Kasumi-1 (cell line): ENCODE measurements around the gene FKBP2.

Experiments
- DNase-seq, 2 experiments: peaks; one replicate each; lab custom pipeline; 2025; lab: John Stamatoyannopoulos, UW

Gene FKBP2

DNA sequence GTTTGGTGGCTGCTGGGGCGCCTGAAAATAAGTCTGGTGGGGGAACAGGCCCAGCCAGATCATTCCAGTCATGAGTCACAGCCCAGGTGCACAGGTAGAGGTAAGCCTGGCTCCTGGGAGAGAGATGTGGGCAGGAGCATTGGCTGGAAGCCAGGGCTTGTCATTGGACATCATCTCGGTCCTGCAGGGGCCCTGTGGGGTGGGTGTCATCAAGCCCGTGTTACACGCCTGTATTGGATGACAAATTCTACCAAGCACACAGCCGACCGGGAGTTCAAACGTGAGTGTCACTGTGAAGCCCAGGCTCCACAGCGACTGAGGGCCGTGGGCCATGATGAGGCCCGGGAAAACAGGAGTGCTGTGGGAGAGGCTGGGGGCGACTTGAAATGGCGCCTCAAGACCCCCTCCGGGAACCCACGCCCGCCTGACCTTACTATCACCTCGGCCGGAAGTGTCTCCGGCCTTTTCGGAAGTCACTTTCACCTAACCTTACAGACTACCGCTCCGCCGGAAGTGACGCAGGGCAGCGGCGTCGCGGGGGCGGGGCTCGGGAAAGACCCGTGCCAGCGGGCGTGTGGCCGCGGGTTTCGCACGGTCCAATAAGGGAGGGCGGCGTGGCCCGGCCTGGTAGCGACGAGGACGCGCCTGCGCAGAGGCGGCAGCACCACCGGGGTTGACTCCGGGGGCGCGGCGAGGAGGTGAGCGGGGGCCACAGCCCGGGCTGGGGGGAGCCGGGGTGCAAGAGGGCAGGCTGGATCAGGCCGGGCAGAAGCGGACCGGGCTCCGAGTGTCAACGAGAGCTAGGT is at the start of gene FKBP2:
Gene FKBP2 (plus strand): TSS at position 661 of the 806 bp plus-strand sequence. CDS start 1,293 bp downstream, outside the sequence.
- DNase-seq = peak; percentile 87 to 88

DNA sequence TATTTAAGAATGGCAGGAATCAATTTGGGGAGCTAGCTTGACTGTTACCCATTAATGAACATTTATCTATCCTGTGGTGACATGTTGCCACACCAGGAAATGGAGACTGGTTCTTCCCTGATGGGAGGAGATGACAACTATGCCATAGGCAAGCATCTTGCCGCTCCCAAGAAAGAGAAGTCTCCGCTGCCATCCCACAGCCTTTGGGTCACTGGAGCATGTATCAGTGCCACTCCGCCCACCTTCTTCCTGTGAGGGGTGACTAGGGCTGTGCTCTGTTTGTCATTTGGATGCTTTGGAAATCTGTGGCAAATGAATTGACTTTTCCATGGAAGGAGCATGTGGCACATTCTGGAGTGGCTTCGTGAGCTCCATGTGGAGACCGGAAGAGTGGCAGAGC is 48.5 kb upstream of the FKBP2 start:
- no peak for DNase-seq

- no peak for DNase-seq
Measured at GRCh38 chr11:64196626-64197025, 44.3 kb upstream of the FKBP2 start.

- no peak for DNase-seq
Measured at GRCh38 chr11:64198511-64198910, 42.4 kb upstream of the FKBP2 start.

DNA sequence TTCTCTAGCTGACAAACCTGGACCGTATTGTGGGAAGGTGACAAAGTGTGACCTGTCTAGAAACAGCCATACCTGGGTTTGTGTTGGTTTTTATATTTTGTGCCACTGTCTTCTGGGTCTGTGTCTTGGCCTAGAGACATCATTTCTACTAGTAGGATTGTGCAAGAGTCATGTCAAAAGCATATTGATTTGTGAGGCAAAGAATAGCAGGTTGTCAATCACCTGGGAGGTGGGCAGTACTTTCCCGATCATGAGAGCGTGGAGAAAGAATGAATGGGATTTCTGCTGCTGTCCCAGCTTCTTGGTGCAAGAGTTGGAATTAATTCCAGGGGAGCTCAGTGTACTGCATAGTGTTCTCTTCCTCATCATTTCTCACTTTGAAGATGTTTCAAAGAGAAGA is 39.4 kb upstream of the FKBP2 start:
- DNase-seq = no peak

GRCh38 chr11:64202992-64203391 is 37.9 kb upstream of the FKBP2 start:
- no peak for DNase-seq

DNA sequence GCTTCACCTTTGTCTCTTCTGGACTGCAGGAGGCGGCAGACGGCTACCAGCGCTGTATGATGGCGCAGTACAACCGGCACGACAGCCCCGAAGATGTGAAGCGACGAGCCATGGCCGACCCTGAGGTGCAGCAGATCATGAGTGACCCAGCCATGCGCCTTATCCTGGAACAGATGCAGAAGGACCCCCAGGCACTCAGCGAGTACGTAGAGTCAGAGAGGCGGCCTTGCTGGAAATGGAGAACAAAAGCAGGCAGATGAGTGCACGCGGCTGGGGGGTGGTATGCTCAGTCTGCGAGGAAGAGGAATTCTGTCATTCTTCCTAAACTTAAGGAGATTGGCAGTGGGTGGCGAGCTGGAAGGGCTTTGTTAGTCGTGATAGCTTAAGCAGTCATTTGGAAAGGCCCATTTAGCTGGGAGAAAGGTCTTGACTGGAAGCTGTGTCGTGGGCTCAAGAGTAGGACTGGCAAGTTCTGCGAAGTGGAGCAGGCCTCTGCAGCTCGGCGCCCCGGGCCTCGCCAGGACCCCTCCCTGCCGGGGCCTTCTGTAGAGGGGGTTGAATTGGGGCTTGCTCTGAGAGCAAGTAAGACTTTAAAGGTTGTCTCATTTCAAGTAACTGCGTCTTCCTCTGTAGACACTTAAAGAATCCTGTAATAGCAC is 37.3 kb upstream of the FKBP2 start:
- DNase-seq = no peak

GRCh38 chr11:64204080-64204440 is 36.8 kb upstream of the FKBP2 start:
- DNase-seq = no peak

DNA sequence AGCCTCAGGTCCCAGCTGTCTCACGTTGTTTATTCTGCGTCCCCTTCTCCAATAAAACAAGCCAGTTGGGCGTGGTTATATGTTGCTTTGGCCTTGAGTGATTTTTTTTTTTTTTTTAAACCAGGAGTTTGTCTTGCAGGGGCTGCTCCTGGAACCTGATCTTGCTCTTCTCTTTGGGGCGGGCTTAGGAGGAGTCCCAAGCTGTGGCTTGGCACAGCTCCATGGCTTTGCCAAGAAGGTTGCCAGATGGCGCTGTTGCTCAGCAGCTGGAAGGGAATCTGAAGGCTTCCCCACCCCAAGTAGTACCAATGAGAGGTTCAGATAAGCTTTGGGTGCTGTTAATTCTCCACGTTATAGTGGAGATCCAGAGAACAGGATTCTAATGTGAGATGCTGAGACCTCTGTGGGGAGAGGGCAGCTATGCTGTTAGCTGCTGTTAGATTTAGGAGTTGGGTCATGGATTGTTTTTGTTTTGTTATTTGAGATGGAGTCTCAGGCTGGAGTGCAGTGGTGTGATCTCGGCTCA is 36.4 kb upstream of the FKBP2 start:
- peak; percentile 96 to 97 for DNase-seq

- peak; percentile 94 to 96 for DNase-seq
Measured at GRCh38 chr11:64206457-64207255, 34.2 kb upstream of the FKBP2 start, which contains the start of gene FERMT3. FERMT3 (plus strand) TSS chr11:64206721; CDS start chr11:64207365, 644 bp downstream.

DNA sequence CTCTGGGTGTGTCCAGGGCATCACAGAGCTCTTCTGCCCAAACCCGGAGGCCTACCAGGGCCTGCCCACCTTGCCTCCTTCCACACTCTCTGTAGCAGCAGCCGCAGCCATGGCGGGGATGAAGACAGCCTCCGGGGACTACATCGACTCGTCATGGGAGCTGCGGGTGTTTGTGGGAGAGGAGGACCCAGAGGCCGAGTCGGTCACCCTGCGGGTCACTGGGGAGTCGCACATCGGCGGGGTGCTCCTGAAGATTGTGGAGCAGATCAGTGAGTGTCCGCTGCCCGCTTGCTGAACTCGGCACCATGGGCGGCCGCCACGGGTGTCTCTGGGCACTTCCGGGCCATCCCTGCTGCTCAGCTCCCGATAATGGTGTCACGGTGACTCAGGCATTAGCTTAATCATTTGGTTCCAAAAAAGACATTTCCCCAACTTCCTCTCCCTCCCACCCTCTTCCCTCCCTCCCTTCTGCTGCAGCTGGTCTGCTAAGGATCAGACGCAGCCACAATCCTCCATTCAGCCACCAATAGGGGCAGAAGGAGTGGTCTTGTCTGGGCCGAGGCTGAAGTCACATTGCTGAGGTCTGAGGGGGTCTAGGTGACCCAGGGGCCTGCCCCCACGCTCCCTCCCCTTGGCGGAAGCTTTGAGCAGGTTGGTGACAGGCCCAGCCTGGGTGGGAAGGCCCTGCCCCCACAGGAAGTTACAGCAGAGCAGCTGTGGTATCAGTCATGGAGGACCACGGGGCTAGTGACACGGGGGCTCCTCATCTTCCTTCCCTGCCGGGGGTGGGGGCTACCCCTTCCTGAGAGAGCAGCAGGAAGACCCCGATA is 33.4 kb upstream of the FKBP2 start:
- DNase-seq = peak; percentile 87 to 89

DNA sequence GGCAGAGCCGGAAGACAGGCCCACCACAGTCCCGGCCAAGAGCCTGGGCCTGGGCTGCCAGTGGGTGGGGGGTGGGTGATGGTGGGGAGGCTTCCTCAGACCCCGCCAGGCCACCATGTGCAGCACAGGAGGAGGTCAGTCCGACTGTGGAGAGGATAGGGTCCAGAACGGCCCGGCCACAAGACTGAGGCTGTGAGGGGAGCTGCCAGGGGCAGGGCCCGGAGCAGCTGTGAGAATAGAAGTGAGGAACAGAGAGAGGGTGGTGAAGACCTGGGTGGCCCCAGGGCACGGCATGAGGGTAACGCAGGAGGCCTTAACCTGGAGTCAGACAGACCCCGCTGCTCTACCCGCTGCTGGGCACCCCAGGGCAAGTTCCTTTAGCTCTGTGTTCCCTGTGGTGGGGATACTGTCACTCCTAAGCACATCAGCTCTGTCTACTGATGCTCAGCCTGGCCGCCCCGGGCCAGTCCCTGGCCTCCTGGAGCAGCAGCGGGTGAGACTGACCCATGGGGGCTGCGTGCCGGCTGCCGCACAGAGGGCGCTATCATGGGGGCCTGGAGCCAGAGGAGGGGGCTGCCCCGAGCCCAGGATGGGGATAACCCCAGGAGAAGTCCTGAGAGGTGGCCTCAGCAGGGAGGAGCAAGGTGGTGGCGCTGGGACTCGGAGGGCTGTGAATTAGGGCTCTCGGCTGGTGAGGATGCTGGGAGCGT is 32.7 kb upstream of the FKBP2 start:
- DNase-seq = no peak

DNA sequence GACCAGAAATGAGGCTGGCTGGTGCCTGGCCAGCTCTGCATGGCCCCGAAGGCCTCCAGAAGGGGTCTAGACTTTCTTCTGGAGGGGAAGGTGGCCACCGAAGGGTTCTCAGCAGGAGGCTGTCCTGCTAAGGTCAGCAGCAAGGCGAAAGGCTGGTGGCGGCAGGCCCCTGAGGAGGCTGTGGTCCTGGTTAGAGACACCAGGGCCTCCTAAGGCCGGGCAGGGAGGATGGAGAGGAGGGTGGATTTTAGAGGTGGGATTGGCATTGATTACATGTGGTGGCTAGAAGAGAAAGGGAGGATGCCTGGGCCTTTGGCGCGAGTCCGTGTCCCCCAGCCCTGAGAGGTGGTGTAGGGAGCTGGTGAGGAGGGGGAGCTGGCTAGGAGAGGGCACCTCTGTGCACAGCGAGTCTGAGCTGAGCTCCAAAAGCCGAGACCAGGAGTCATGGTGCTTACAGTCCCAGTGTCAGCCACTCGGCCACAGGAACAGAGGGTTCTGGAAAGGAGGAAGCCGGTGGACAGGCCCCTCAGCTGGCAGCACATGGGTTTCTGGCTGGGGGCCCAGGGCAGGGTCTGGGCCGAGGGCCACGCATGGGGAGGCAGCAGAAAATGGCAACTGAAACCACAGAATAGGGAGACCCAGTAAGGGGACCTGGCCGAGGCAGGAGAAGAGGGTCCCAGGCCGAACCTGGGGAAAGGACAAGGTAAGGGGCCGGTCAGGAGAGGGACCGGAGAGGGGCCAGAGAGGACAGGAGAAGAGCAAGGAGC is 31.9 kb upstream of the FKBP2 start:
- DNase-seq = no peak

GRCh38 chr11:64209563-64209843 is 31.4 kb upstream of the FKBP2 start:
- no peak for DNase-seq

DNA sequence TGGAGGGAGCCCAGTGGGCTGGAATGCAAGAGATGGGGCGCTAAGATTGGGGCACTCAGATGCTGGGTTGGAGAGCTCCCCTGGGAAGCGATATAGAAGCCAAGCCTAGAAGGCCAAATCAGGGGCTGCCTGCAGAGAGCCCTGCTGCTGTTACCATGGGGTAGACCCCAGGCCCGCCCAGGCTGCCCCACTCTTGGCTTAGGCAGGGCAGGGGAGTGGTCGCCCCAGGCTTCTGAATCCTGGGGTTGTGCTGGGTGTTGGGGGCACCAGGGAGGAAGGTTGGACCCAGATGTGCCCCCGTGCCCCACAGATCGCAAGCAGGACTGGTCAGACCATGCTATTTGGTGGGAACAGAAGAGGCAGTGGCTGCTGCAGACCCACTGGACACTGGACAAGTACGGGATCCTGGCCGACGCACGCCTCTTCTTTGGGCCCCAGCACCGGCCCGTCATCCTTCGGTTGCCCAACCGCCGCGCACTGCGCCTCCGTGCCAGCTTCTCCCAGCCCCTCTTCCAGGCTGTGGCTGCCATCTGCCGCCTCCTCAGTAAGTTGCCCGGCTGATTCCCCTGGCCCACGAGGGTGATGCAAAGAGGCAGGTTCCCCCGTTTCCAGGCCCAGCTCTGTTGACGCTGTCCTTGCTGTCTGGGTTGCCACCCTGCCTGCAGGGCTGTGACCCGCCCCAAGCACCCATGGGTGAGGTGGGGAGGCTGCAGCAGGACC is 30.4 kb upstream of the FKBP2 start:
- no peak for DNase-seq

DNA sequence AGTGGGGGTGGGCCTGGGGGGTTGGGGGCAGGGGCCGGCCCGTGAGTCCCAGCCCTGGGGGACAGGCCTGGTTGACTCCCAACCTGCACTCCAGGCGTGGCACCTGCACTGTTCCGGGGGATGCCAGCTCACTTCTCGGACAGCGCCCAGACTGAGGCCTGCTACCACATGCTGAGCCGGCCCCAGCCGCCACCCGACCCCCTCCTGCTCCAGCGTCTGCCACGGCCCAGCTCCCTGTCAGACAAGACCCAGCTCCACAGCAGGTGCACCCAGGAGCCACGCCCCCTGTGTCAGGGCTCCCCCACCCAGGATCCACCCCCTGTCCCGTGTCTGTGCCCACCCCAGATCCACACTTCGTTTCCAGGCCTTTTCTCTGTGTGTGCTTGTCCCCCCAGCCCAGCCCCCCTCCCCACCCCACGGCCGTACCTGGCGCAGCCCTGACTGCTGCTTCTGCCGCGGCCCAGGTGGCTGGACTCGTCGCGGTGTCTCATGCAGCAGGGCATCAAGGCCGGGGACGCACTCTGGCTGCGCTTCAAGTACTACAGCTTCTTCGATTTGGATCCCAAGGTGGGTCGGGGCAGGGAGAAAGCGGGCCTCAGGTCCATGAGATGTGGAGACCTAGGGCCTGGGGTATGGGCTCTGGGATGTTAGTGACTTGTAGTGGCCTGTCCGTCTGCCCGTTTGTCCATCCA is 29.6 kb upstream of the FKBP2 start:
- DNase-seq = no peak

GRCh38 chr11:64216879-64217278 is 24.0 kb upstream of the FKBP2 start:
- no peak for DNase-seq

GRCh38 chr11:64218628-64219353 is 22.1 kb upstream of the FKBP2 start:
- no peak for DNase-seq
